ENCODE data around the gene MS4A10.

MS4A10 gene

DNA sequence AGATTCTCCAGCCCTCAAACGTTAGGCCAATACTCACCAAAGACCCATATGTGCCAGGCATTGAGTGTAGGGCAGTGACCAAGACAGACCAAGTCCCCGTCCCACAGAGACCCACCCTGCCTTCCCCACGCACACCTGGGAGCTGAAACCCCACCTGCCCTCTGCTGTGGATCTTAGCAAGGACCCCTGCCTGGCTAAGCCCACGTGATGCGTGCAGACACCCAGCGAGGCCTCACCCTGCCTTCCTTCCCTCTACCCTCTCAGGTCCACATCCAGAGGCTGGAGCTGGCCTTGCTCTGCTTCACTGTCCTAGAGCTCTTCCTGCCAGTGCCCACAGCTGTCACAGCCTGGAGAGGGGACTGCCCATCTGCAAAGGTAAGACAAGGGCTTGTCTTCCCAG is 10.2 kb downstream of the MS4A10 start:
- H3K36me3 ChIP-seq: no peaks in the 10 kb centered on the region
- H3K4me3 ChIP-seq (ENCODE audit: low read depth, low read length): no peak overlapping the region
- TF ChIP-seq, protein P1, sequence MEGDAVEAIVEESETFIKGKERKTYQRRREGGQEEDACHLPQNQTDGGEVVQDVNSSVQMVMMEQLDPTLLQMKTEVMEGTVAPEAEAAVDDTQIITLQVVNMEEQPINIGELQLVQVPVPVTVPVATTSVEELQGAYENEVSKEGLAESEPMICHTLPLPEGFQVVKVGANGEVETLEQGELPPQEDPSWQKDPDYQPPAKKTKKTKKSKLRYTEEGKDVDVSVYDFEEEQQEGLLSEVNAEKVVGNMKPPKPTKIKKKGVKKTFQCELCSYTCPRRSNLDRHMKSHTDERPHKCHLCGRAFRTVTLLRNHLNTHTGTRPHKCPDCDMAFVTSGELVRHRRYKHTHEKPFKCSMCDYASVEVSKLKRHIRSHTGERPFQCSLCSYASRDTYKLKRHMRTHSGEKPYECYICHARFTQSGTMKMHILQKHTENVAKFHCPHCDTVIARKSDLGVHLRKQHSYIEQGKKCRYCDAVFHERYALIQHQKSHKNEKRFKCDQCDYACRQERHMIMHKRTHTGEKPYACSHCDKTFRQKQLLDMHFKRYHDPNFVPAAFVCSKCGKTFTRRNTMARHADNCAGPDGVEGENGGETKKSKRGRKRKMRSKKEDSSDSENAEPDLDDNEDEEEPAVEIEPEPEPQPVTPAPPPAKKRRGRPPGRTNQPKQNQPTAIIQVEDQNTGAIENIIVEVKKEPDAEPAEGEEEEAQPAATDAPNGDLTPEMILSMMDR (IDR thresholded peaks at IDR 0.05; ENCODE audit: low read depth, low read length): no peak
- DNase-seq: no peak
- H3K27me3 ChIP-seq: no peaks in the 10 kb centered on the region
- no peaks in the 10 kb centered on the region for H3K9me3 ChIP-seq
- H3K4me1 ChIP-seq: no peaks in the 10 kb centered on the region

DNA sequence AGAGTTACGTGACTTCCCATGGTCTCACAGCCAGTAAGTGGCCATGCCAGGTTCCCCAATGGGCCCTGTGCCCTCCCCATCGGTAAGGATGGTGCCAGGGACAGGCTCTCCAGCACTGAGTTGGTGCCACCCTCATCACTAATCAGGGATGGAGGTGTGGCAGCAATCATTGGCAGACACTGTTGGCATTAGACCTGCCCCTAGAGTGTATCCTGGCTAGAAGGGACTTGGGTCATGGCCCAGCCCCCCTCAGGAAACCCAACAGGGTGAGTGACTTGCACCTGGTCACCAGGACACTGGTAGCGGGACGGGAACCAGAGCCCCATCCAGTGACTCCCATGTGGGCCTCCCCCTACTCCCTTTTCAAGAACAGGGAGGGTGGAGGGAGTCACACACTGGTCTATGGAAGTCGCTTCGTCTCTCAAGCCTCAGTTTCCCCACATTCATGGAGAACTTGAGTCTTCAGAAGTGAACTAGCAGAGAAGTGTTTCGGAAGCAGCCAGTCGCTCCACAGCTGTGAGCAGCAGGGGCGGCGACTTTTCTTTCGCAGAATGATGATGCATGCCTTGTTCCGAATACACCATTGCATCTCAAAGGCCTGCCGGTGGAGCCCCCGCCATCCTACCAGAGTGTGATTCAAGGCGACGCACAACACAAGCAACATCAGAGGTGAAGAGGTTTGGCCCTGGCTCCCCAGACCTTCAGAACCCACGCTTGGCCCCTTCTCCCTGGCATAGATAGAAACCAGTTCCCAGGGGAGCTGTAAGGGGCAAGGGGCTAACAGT is 12.9 kb downstream of the MS4A10 start:
- Histone ChIP-seq H3K36me3 (no peaks in the 10 kb centered on the region), H3K27me3 (no peaks in the 10 kb centered on the region), H3K4me1 (no peaks in the 10 kb centered on the region), H3K9me3 (no peaks in the 10 kb centered on the region), H3K4me3 (ENCODE audit: low read depth, low read length) (no peak overlapping the region)
- no peak for DNase-seq
- TF ChIP-seq, protein P1 (IDR thresholded peaks at IDR 0.05; ENCODE audit: low read depth, low read length): no peak

DNA sequence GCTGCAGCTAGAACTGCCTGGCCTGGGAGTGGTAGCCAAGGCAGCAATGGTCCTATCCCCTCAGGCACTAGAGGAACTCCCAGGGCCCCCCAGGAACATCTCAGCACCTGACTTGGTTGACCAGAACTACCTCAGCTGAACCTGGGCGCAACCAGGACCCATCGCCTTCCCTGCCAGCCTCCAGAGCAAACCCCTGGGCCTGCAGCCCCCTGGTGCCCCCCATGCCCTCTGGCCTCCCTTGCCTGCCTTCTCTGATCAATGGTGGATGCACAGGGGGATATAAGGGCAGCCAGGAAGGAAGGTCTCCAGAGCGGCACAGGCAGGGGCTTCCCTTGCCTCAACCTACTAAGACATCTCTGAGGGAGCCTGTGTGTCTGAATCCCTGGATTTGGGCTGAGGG is 13.5 kb downstream of the MS4A10 start:
- Histone ChIP-seq H3K4me1 (no peaks in the 10 kb centered on the region), H3K9me3 (no peaks in the 10 kb centered on the region), H3K4me3 (ENCODE audit: low read depth, low read length) (no peak overlapping the region), H3K36me3 (no peaks in the 10 kb centered on the region), H3K27me3 (no peaks in the 10 kb centered on the region)
- no peak for DNase-seq
- TF ChIP-seq, protein P1 (IDR thresholded peaks at IDR 0.05; ENCODE audit: low read depth, low read length): no peak

DNA sequence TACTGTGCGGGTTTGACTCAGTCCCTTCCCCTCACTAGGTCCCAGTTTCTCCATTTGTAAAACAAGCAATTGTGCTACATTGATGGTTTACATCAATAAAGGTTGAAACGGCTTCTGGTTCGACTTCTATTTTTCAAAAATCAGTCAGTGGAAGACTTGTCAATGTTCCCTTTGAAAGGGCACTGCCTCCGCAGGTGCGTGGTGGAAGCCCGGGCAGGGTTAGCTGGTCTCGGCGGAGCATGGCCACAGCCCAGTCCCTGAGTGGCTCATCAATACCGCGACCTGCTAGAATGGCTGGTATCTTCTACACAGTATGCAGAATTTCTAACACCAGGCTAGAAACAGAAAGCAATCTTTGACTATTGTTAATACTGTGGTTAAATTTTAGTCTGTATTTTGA is 16.1 kb downstream of the MS4A10 start:
- DNase-seq: no peak
- TF ChIP-seq, protein P1 (IDR thresholded peaks at IDR 0.05; ENCODE audit: low read depth, low read length): no peak
- no peaks in the 10 kb centered on the region for H3K36me3 ChIP-seq
- no peaks in the 10 kb centered on the region for H3K27me3 ChIP-seq
- no peak overlapping the region for H3K4me3 ChIP-seq (ENCODE audit: low read depth, low read length)
- H3K4me1 ChIP-seq: no peaks in the 10 kb centered on the region
- H3K9me3 ChIP-seq: no peaks in the 10 kb centered on the region

DNA sequence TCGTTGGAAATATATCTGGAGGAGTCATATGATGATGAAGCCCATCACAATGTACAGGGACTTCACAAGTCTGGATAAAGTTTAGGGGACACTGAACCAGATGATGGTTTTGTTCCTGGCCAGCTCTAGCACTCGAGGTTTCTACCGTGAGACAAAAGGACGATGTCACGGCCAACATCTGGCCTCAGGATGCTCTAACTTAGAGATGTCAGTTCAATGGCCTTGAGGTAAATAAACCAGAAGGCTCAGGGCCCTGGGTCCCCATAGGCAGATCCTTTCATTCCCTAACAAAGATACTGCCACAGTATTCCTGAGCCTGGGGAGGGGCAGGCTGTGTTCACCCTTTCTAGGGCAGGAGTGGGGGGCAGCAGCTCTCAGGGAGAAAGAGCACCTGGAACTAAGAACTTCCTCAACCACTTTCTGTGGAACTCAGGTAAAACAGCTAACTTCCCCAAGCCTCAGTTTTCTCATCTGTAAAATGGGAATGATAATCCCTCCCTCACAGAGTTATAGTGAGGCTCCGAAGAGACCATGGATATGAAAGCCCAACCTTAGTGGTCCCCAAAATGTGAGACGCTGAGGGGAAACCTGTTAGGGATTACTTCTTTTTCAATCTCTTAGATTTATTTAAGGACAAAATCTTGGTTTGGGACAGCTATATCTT is 18.3 kb downstream of the MS4A10 start:
- H3K27me3 ChIP-seq: no peaks in the 10 kb centered on the region
- no peak for DNase-seq
- TF ChIP-seq, protein P1 (IDR thresholded peaks at IDR 0.05; ENCODE audit: low read depth, low read length): no peak

DNA sequence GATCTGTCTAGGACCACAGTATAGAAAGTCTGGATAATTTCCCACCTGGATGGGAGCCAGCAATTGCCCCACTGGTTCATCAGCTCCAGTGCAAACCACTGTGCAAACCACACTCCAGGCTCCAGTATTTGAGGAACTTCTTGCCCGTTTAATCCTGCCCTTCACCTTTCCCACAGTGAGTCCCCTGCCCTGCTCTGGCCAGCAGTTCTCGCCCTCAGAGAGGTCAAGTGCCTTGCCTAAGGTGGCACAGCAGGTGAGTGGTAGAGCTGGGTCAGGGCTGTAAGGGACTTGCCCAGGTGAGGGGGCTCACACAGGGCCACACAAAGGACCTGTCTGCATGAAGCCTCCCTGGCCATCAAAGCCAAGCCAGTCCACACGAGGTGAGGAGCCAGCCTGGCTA is 24.1 kb downstream of the MS4A10 start:
- DNase-seq: no peak
- H3K36me3 ChIP-seq: no peaks in the 10 kb centered on the region
- no peaks in the 10 kb centered on the region for H3K9me3 ChIP-seq
- H3K4me3 ChIP-seq (ENCODE audit: low read depth, low read length): no peak overlapping the region
- no peaks in the 10 kb centered on the region for H3K4me1 ChIP-seq
- TF ChIP-seq, protein P1 (IDR thresholded peaks at IDR 0.05; ENCODE audit: low read depth, low read length): no peak
- H3K27me3 ChIP-seq: no peaks in the 10 kb centered on the region

More for the DNA sequence above, 18.3 kb downstream of the MS4A10 start:
- Histone ChIP-seq H3K9me3 (no peaks in the 10 kb centered on the region), H3K36me3 (no peaks in the 10 kb centered on the region), H3K4me3 (ENCODE audit: low read depth, low read length) (no peak overlapping the region), H3K4me1 (no peaks in the 10 kb centered on the region)

Data from BE2C (cell line).